Measurements from ENCODE around the gene CIROP.

DNA sequence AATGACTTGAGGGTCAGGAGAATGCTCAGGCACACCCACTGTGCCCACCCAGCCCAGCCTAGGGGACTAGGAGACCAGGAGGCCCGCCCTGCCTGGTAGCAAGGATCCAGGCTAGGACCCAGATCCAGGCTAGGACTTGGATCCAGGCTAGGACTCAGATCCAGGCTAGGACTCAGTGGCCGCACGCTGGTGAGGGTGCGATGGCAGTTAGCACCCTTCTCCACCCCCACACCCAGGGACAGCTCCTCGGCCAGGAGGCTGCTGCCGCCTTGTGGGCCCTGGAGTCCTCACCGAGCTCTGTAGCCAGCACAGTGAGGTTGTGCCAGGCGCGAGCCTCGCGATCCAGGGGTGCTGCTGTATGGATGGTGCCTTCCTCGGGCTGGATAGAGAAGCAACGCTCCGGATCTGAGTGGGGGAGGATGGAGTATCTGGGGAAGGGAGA lies 52.6 kb downstream of the CIROP start:
- TF ChIP-seq CTCF (IDR thresholded peaks at IDR 0.05) (no peak), POLR2A (IDR thresholded peaks at IDR 0.05) (no peak), POLR2AphosphoS5 (IDR thresholded peaks at IDR 0.05) (no peak)

Measured in sigmoid colon (tissue), 4 donors.